SK-N-MC (cell line): ENCODE data around the gene HEPHL1.

ENCODE experiments used
- EZH2 ChIP-seq: fragments of 200-600 bp; sonication (generic); IDR thresholded peaks from one replicate; pipeline ENCODE4 v1.6.1; 2017; ENCODE audit warnings: antibody characterized with exemption
- POLR2AphosphoS5 ChIP-seq: IDR thresholded peaks from 2 replicates; pipeline ENCODE4 v1.6.1; 2012; ENCODE audit warnings: mild to moderate bottlenecking, low read depth, low read length, borderline replicate concordance

DNA sequence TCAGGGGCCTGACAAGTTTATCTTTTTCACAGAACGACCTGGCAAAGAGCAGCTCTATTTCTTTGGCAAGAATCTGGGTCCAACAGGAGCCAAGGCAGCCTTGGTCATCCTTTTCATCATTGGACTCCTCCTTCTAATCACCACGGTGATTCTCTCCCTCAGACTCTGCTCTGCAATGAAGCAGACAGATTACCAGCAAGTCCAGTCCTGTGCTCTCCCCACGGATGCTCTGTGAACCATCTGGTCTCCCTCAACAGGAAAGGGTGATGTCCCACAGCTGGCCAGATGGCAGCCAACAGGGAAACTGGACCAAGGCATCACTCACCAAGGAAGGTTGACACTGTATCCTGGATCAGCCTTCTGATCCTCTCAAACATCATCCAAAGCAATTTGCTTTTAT lies 90.5 kb downstream of the HEPHL1 start:
- TF ChIP-seq EZH2 = no peak
- no peak for TF ChIP-seq POLR2AphosphoS5
